ENCODE results near the gene KCNT2.

GRCh38 chr1:196557797-196558196 lies 50.4 kb downstream of the KCNT2 start:
- TF ChIP-seq, protein P1, sequence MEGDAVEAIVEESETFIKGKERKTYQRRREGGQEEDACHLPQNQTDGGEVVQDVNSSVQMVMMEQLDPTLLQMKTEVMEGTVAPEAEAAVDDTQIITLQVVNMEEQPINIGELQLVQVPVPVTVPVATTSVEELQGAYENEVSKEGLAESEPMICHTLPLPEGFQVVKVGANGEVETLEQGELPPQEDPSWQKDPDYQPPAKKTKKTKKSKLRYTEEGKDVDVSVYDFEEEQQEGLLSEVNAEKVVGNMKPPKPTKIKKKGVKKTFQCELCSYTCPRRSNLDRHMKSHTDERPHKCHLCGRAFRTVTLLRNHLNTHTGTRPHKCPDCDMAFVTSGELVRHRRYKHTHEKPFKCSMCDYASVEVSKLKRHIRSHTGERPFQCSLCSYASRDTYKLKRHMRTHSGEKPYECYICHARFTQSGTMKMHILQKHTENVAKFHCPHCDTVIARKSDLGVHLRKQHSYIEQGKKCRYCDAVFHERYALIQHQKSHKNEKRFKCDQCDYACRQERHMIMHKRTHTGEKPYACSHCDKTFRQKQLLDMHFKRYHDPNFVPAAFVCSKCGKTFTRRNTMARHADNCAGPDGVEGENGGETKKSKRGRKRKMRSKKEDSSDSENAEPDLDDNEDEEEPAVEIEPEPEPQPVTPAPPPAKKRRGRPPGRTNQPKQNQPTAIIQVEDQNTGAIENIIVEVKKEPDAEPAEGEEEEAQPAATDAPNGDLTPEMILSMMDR (tag by site-specific recombination; IDR thresholded peaks at IDR 0.05): no peak
- TF ChIP-seq REST (tag by site-specific recombination; IDR thresholded peaks at IDR 0.05) (no peak), SETDB1 (IDR thresholded peaks at IDR 0.05; ENCODE audit: insufficient read length, low read length) (no peak), ZNF174 (tag by site-specific recombination; IDR thresholded peaks at IDR 0.05) (no peak), TRIM28 (IDR thresholded peaks at IDR 0.05; ENCODE audit: borderline replicate concordance, low read length) (no peak), ZSCAN23 (tag by site-specific recombination; IDR thresholded peaks at IDR 0.05) (no peak)
- TF ChIP-seq, protein P2, sequence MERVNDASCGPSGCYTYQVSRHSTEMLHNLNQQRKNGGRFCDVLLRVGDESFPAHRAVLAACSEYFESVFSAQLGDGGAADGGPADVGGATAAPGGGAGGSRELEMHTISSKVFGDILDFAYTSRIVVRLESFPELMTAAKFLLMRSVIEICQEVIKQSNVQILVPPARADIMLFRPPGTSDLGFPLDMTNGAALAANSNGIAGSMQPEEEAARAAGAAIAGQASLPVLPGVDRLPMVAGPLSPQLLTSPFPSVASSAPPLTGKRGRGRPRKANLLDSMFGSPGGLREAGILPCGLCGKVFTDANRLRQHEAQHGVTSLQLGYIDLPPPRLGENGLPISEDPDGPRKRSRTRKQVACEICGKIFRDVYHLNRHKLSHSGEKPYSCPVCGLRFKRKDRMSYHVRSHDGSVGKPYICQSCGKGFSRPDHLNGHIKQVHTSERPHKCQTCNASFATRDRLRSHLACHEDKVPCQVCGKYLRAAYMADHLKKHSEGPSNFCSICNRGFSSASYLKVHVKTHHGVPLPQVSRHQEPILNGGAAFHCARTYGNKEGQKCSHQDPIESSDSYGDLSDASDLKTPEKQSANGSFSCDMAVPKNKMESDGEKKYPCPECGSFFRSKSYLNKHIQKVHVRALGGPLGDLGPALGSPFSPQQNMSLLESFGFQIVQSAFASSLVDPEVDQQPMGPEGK (tag by site-specific recombination; IDR thresholded peaks at IDR 0.05): no peak
- TF ChIP-seq, protein P3, sequence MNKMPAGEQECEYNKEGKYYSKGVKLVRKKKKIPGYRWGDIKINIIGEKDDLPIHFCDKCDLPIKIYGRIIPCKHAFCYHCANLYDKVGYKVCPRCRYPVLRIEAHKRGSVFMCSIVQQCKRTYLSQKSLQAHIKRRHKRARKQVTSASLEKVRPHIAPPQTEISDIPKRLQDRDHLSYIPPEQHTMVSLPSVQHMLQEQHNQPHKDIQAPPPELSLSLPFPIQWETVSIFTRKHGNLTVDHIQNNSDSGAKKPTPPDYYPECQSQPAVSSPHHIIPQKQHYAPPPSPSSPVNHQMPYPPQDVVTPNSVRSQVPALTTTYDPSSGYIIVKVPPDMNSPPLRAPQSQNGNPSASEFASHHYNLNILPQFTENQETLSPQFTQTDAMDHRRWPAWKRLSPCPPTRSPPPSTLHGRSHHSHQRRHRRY (tag by site-specific recombination; IDR thresholded peaks at IDR 0.05): no peak
